H1 (cell line): Measurements from ENCODE around the gene PRXL2B. TPM values are rescaled to one million over a fixed set of nuclear protein-coding genes. Genes with fewer than 3 reads are reported as not detected.

Experiments used
- CTCF ChIA-PET: fragments of 300-600 bp; sonication (Branson Sonifier 250); formaldehyde crosslinking; loops from one replicate; lab custom pipeline; 2021; ENCODE audit not compliant: partially characterized antibody; lab: Charles Lee
- POLR2A ChIA-PET: fragments of 300-600 bp; sonication (Branson Sonifier 250); formaldehyde crosslinking; loops from one replicate; lab custom pipeline; 2021; ENCODE audit warnings: inconsistent platforms; ENCODE audit not compliant: partially characterized antibody; lab: Charles Lee
- DNase-seq, 2 experiments: peaks; one replicate each; pipeline versions ENCODE4 v3.0.0 to v3.0.0-alpha.2; 2010 to 2022; ENCODE audit warnings: low spot score in 2 of 2, low read depth in 1 of 2, mixed read lengths in 1 of 2
- FAIRE-seq: peaks from 2 replicates; lab custom pipeline; 2011; peaks lifted over from hg19 to GRCh38; lab: Jason Lieb, UNC
- H2AFZ ChIP-seq: 2 replicates; pipeline ENCODE4 v1.8.1; 2012; ENCODE audit warnings: low read length, inconsistent platforms
- H2AK5ac ChIP-seq: 2 replicates; pipeline ENCODE4 v1.6.1; 2013; ENCODE audit warnings: low read depth, low read length
- H2BK120ac ChIP-seq: replicated peaks from 2 replicates; pipeline ENCODE3; 2013; ENCODE audit warnings: low read depth, low read length, inconsistent platforms
- H2BK12ac ChIP-seq: 2 replicates; pipeline ENCODE4 v1.6.1; 2013; ENCODE audit warnings: low read depth, low read length
- H2BK15ac ChIP-seq: 2 replicates; pipeline ENCODE4 v1.6.1; 2013; ENCODE audit warnings: low read length
- H2BK20ac ChIP-seq: 2 replicates; pipeline ENCODE4 v1.6.1; 2013; ENCODE audit warnings: low read length
- H2BK5ac ChIP-seq: 2 replicates; pipeline ENCODE4 v1.6.1; 2013; ENCODE audit warnings: low read depth, low read length
- H3K14ac ChIP-seq: 2 replicates; pipeline ENCODE4 v1.6.1; 2013; ENCODE audit warnings: inconsistent platforms; ENCODE audit not compliant: insufficient read length
- H3K18ac ChIP-seq: 2 replicates; pipeline ENCODE4 v1.6.1; 2013; ENCODE audit warnings: low read length; ENCODE audit errors: extremely low read depth
- H3K23ac ChIP-seq: 2 replicates; pipeline ENCODE4 v1.6.1; 2013; ENCODE audit warnings: inconsistent platforms; ENCODE audit not compliant: insufficient read length
- H3K23me2 ChIP-seq: 2 replicates; pipeline ENCODE4 v1.6.1; 2013; ENCODE audit warnings: low read depth, low read length
- H3K27ac ChIP-seq: 2 replicates; pipeline ENCODE4 v1.6.1; 2011; ENCODE audit warnings: low read depth, low read length, inconsistent platforms
- H3K27me3 ChIP-seq, 4 experiments: replicated peaks in 1 of 4; 1 replicate in 1 of 4; 2 replicates in 3 of 4; pipeline versions ENCODE4 v1.6.1 to v1.8.1; 2011 to 2013; ENCODE audit warnings: low read length in 3 of 4, mild to moderate bottlenecking in 3 of 4, inconsistent platforms in 2 of 4, mixed read lengths in 2 of 4, moderate library complexity in 1 of 4; ENCODE audit not compliant: control insufficient read depth in 3 of 4, insufficient read depth in 3 of 4; ENCODE audit errors: extremely low read depth in 1 of 4
- H3K36me3 ChIP-seq, 4 experiments: 2 replicates each; pipeline versions ENCODE4 v1.6.1 to v1.8.1; 2011 to 2013; ENCODE audit warnings: mild to moderate bottlenecking in 4 of 4, low read length in 3 of 4, moderate library complexity in 2 of 4, control low read depth in 1 of 4, inconsistent platforms in 1 of 4; ENCODE audit not compliant: insufficient read depth in 4 of 4, control insufficient read depth in 2 of 4
- H3K4ac ChIP-seq: replicated peaks from 2 replicates; pipeline ENCODE3; 2013; ENCODE audit warnings: low read length, low read depth, mixed read lengths, inconsistent platforms; ENCODE audit not compliant: insufficient read length
- H3K4me1 ChIP-seq, 4 experiments: replicated peaks in 1 of 4; 1 replicate in 1 of 4; 2 replicates in 3 of 4; pipeline versions ENCODE4 v1.6.1 to v1.8.1; 2011 to 2013; ENCODE audit warnings: low read length in 3 of 4, inconsistent platforms in 2 of 4, mixed read lengths in 1 of 4; ENCODE audit not compliant: insufficient read depth in 4 of 4, control insufficient read depth in 3 of 4
- H3K4me2 ChIP-seq, 2 experiments: 2 replicates each; pipeline versions ENCODE4 v1.6.1 to v1.8.1; 2011 to 2013; ENCODE audit warnings: low read depth in 2 of 2, low read length in 2 of 2, control low read depth in 1 of 2, inconsistent platforms in 1 of 2, mild to moderate bottlenecking in 1 of 2; ENCODE audit not compliant: insufficient read depth in 1 of 2
- H3K4me3 ChIP-seq, 4 experiments: fragments of 200-600, 300-600 bp in 1 of 4; sonication (generic), shearing (Covaris generic), sonication (Bioruptor Twin) in 1 of 4; 2 replicates each; pipeline versions ENCODE4 v1.5.1 to v1.8.1; 2011 to 2016; ENCODE audit warnings: low read length in 4 of 4, low read depth in 3 of 4, control low read depth in 2 of 4, inconsistent platforms in 2 of 4, mild to moderate bottlenecking in 2 of 4, mixed read lengths in 1 of 4, moderate library complexity in 1 of 4; ENCODE audit not compliant: insufficient read depth in 2 of 4; ENCODE audit errors: extremely low read depth in 1 of 4
- H3K56ac ChIP-seq: replicated peaks from 2 replicates; pipeline ENCODE3; 2013; ENCODE audit warnings: low read depth, mild to moderate bottlenecking, mixed read lengths, low read length, inconsistent platforms; ENCODE audit not compliant: insufficient read length
- H3K79me1 ChIP-seq: 2 replicates; pipeline ENCODE4 v1.6.1; 2013; ENCODE audit warnings: low read depth, low read length, control low read depth
- H3K79me2 ChIP-seq, 2 experiments: 2 replicates each; pipeline versions ENCODE4 v1.6.1 to v1.8.1; 2012 to 2013; ENCODE audit warnings: low read length in 2 of 2, mild to moderate bottlenecking in 2 of 2, inconsistent platforms in 1 of 2; ENCODE audit not compliant: insufficient read depth in 2 of 2, control insufficient read depth in 1 of 2
- H3K9ac ChIP-seq, 4 experiments: replicated peaks in 1 of 4; 1 replicate in 1 of 4; 2 replicates in 3 of 4; pipeline versions ENCODE4 v1.6.1 to v1.8.1; 2011 to 2013; ENCODE audit warnings: low read depth in 3 of 4, low read length in 3 of 4, control low read depth in 2 of 4, mild to moderate bottlenecking in 2 of 4, moderate library complexity in 2 of 4, inconsistent platforms in 1 of 4; ENCODE audit errors: extremely low read depth in 1 of 4
- H3K9me3 ChIP-seq, 2 experiments: 2 replicates each; pipeline versions ENCODE4 v1.6.1 to v1.8.1; 2012 to 2013; ENCODE audit warnings: mild to moderate bottlenecking in 2 of 2, moderate library complexity in 2 of 2, control low read depth in 1 of 2, inconsistent platforms in 1 of 2, low read depth in 1 of 2, low read length in 1 of 2, mixed read lengths in 1 of 2; ENCODE audit not compliant: insufficient read depth in 2 of 2
- H4K20me1 ChIP-seq, 2 experiments: replicated peaks in 1 of 2; 2 replicates each; pipeline versions ENCODE3 to v1.8.1; 2011 to 2013; ENCODE audit warnings: inconsistent platforms in 2 of 2, low read length in 2 of 2, mild to moderate bottlenecking in 1 of 2; ENCODE audit not compliant: insufficient read depth in 2 of 2, control insufficient read depth in 1 of 2
- H4K5ac ChIP-seq: 2 replicates; pipeline ENCODE4 v1.6.1; 2013; ENCODE audit warnings: low read length, low read depth, mixed read lengths, inconsistent platforms; ENCODE audit not compliant: insufficient read length
- H4K8ac ChIP-seq: 2 replicates; pipeline ENCODE4 v1.8.0; 2013; ENCODE audit warnings: mild to moderate bottlenecking, moderate library complexity, low read length, inconsistent platforms; ENCODE audit not compliant: insufficient read depth; ENCODE audit errors: extremely low read depth
- H4K91ac ChIP-seq: replicated peaks from 2 replicates; pipeline ENCODE3; 2013; ENCODE audit warnings: low read length, mixed read lengths, inconsistent platforms; ENCODE audit not compliant: insufficient read length
- ASH2L ChIP-seq: fragments of 200-600, 300-600 bp; sonication (generic); IDR thresholded peaks from one replicate; pipeline ENCODE4 v1.7.1; 2017; ENCODE audit warnings: low read length
- CBX5 ChIP-seq: fragments of 300-800, 300-1000 bp; sonication (generic); IDR thresholded peaks from 2 replicates; pipeline ENCODE4 v1.7.1; 2016; ENCODE audit warnings: antibody characterized with exemption, low read length, low read depth
- CREB1 ChIP-seq: IDR thresholded peaks from 2 replicates; pipeline ENCODE4 v1.6.1; 2012; ENCODE audit warnings: inconsistent platforms
- EGR1 ChIP-seq: IDR thresholded peaks from 2 replicates; pipeline ENCODE4 v1.6.1; 2011; ENCODE audit warnings: low read depth, low read length, borderline replicate concordance
- EZH2 ChIP-seq: fragments of 200-600 bp; sonication (generic); IDR thresholded peaks from 2 replicates; pipeline ENCODE4 v1.7.1; 2012; ENCODE audit warnings: low read depth, mild to moderate bottlenecking, moderate library complexity, low read length, inconsistent platforms; ENCODE audit not compliant: severe bottlenecking
- HDAC2 ChIP-seq, 2 experiments: fragments of 300-600 bp in 1 of 2; sonication (generic) in 1 of 2; IDR thresholded peaks; 2 replicates each; pipeline ENCODE4 v1.6.1; 2011 to 2012; ENCODE audit warnings: low read depth in 2 of 2, low read length in 2 of 2, mild to moderate bottlenecking in 2 of 2, moderate library complexity in 2 of 2, borderline replicate concordance in 1 of 2, inconsistent platforms in 1 of 2
- KDM5A ChIP-seq: fragments of 200-600 bp; IDR thresholded peaks from 2 replicates; pipeline ENCODE4 v1.7.1; 2012; ENCODE audit warnings: mild to moderate bottlenecking, low read length, inconsistent platforms, mixed read lengths
- NRF1 ChIP-seq: IDR thresholded peaks from 2 replicates; pipeline ENCODE4 v1.6.1; 2011; ENCODE audit warnings: mild to moderate bottlenecking, low read depth, low read length, improper control_type of control experiment
- RNF2 ChIP-seq: fragments of 200-900, 300-1000 bp; sonication (generic); IDR thresholded peaks from 2 replicates; pipeline ENCODE4 v1.7.1; 2016; ENCODE audit warnings: borderline replicate concordance, low read depth, mild to moderate bottlenecking, antibody characterized with exemption, low read length; ENCODE audit not compliant: poor library complexity, severe bottlenecking; ENCODE audit errors: missing control alignments
- RXRA ChIP-seq: IDR thresholded peaks from 2 replicates; pipeline ENCODE4 v1.6.1; 2011; ENCODE audit warnings: low read depth, mild to moderate bottlenecking, low read length, moderate library complexity; ENCODE audit not compliant: insufficient read depth
- SP1 ChIP-seq: IDR thresholded peaks from 2 replicates; pipeline ENCODE4 v1.6.1; 2011; ENCODE audit warnings: low read depth, low read length
- SP4 ChIP-seq: IDR thresholded peaks from 2 replicates; pipeline ENCODE4 v1.6.1; 2012; ENCODE audit warnings: low read length, inconsistent platforms
- TCF12 ChIP-seq: IDR thresholded peaks from 2 replicates; pipeline ENCODE4 v1.6.1; 2011; ENCODE audit warnings: low read depth, mild to moderate bottlenecking, low read length
- WGBS, 2 experiments: shearing (Covaris generic) in 1 of 2; methylation state at CpG; one replicate each; pipeline versions ENCODE4 v1.1.6 to v1.1.7; 2013 to 2015; ENCODE audit warnings: low lambda C conversion rate in 2 of 2, mixed read lengths in 2 of 2, inconsistent platforms in 1 of 2, low coverage in 1 of 2, missing lambda C conversion rate in 1 of 2; ENCODE audit not compliant: insufficient replicate concordance in 2 of 2, insufficient coverage in 1 of 2, insufficient read length in 1 of 2; ENCODE audit errors: extremely low coverage in 1 of 2, missing lambda C conversion rate in 1 of 2; 5-methylcytosine and 5-hydroxymethylcytosine counted together
- polyA plus RNA-seq, 7 experiments: library from polyadenylated mRNA; depleted of rRNA in 3 of 7; stranded (reverse) in 5 of 7; unstranded in 2 of 7; fragments of >200 nt in 5 of 7; fragments of 200-250 nt in 2 of 7; gene quantifications; 1 replicate in 5 of 7; 2 replicates in 1 of 7; 4 replicates in 1 of 7; pipeline versions ENCODE4 v1.2.1 to v1.2.3, GENCODE V29; 2011 to 2013; ENCODE audit warnings: missing spikeins in 2 of 7, mixed read lengths in 2 of 7
- total RNA-seq: library from RNA; stranded (reverse); fragmentation: NEBNext Ultra II Directional; extraction: Animal tissue kit (Norgen Biotek cat#: 25700); gene quantifications from 2 replicates; pipeline ENCODE4 v1.2.1, GENCODE V29; 2021

PRXL2B gene
- total and polyA plus RNA-seq, 2 of the 8 experiments (the other 6 are each of a cell fraction or from before 2014, with no cell fraction given), result 35.3 to 46.0 TPM

GRCh38 chr1:2553871-2554620 is 32.5 kb upstream of the PRXL2B start:
- Histone ChIP-seq H3K4me2 (no peak overlapping the region), H3K4me1 (peaks cover 0 to 6% (median 0%) of the 10 kb centered on the region in 4 experiments; a peak in 3 of 7 replicates), H3K9me3 (no peaks in the 10 kb centered on the region; a peak in 1 of 4 replicates), H2BK15ac (no peak overlapping the region), H2AFZ (no peak overlapping the region), H2BK12ac (no peak overlapping the region), H3K79me2 (no peaks in the 10 kb centered on the region), H3K56ac (no peak overlapping the region), H2BK5ac (no peak overlapping the region), H3K36me3 (no peaks in the 10 kb centered on the region), H4K91ac (no peak overlapping the region), H3K4ac (no peak overlapping the region), H4K5ac (no peak overlapping the region), H3K27ac (no peak overlapping the region), H2BK120ac (no peak overlapping the region), H3K14ac (no peak overlapping the region), H3K9ac (no peak overlapping the region), H2BK20ac (no peak overlapping the region), H3K27me3 (no peaks in the 10 kb centered on the region), H4K20me1 (no peaks in the 10 kb centered on the region), H3K4me3 (no peak overlapping the region), H3K79me1 (no peaks in the 10 kb centered on the region), H3K18ac (no peak overlapping the region), H4K8ac (peak overlapping the region; percentile 51; the same call in 1 of the 2 replicates), H3K23me2 (no peaks in the 10 kb centered on the region), H2AK5ac (no peak overlapping the region), H3K23ac (no peak overlapping the region)
- DNase-seq (no peak), FAIRE-seq (no peak)
- 89% methylated on average over 21 of the region's 30 CpGs; no CpG with 5 or more reads in 1 of the 2 experiments for WGBS, 2 experiments
- ChIA-PET CTCF (no interaction called here), POLR2A (no interaction called here)
- TF ChIP-seq RXRA (no peak), SP1 (no peak), KDM5A (no peak), CREB1 (no peak), CBX5 (no peak), ASH2L (no peak), EGR1 (no peak), TCF12 (no peak), RNF2 (no peak), NRF1 (no peak), HDAC2 (IDR thresholded peaks at IDR 0.05; ENCODE audit: borderline replicate concordance in 1 of 2, low read depth in 2 of 2, low read length in 2 of 2) (no peak), SP4 (no peak), EZH2 (no peak)
